Measurements from ENCODE around the gene CCNH. TPM values are rescaled to one million over a fixed set of nuclear protein-coding genes. Genes with fewer than 3 reads are reported as not detected.
A peak's percentile ranks its signal among the peaks of the same experiment; 100 is the strongest.

CCNH gene
- total RNA-seq = 28.6 TPM
- long read RNA-seq, transcript CCNH-201 (9 exons, 1,378 nt) = major isoform, 23 of 44 reads
- long read RNA-seq, partial matches to known transcripts = 4 of 44 reads
- long read RNA-seq, other reads (novel, unspliced or antisense) = 13 of 44 reads

DNA sequence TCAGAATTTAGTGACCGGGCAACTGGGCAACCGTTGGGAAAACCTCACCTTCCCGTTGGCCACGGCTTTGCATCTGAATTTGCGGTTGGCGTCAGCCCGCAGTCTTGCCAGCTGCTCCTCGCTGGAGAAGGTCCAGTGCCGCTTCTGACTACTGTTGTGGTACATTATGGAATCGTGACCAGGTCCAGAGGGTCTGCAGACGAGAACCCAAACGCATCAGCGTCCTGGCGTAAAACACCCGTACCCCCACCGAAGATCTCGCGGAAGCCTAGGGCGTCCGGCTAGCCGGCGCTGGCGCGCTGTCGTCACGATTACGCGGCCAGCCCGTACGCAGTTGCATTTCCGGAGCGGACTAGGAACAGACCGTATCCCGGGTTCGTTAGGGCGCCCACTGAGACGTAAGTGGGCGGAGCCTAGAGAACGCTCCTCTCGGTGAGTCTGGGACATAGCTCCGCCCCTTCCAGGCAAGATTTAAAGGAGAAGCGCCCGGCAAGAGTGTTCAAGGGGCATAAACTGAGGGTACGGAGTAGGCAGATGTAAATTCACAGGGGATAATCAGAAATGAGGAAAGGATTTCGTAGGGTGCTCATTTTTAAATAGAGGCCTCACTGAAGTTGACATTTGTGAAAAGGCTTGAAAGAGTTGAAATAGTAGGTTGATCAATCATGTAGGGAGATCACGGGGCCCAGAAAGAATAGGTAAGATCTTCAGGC is at the start of gene CCNH:
Gene CCNH, minus strand, starts transcription at position 301 of the 713 bp plus-strand sequence. Its CDS starts 136 bp downstream, at position 165.
- peak; percentile 99 for DNase-seq (ENCODE audit: low spot score)
- intact Hi-C loops (cut with DNase I) = loop anchor here (1.0 kb wide), 1 partner anchor 145 kb away; the partner anchor contains the start of gene RASA1

DNA sequence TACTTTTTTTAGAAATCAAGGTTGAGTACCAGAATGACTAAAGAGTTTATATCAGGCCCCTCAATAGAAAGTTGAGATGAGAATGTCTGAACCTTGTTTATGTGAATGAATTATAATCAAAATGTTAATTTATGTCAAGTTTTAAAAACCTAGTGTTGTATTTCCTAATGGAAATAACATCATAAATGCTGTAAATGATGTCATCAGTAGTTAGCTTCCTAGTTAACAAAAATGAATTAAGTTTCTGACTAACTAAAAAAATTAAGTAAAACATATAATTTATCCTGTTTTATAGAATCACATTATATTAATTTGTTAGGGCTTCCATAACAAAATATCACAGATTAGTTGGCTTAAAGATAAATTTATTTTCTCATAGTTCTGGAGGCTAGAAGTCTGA is 45.0 kb upstream of the CCNH start:
- intact Hi-C loops (cut with DNase I) = no loop called here

DNA sequence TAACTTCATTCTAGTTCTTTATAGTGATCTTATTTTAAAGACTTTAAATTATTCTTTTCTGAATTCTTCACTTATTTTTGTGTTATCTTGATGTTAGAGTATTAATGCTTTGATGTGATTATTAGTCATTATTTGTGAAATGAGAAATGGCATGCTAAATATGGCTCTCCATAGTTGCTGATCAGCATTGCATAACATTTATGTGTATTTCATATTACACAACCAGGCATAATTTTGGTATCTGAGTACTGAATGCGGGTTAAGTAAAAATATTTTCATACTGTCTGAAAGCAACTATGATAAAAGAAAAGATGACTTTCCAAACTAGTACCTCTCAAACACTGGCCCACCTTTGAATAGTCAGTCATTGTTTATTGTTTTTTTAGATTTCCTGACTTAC is 41.1 kb upstream of the CCNH start:
- no peak for DNase-seq (ENCODE audit: low spot score)
- intact Hi-C loops (cut with DNase I) = no loop called here

More for the DNA sequence above, 45.0 kb upstream of the CCNH start:
- no peak for DNase-seq (ENCODE audit: low spot score)

DNA sequence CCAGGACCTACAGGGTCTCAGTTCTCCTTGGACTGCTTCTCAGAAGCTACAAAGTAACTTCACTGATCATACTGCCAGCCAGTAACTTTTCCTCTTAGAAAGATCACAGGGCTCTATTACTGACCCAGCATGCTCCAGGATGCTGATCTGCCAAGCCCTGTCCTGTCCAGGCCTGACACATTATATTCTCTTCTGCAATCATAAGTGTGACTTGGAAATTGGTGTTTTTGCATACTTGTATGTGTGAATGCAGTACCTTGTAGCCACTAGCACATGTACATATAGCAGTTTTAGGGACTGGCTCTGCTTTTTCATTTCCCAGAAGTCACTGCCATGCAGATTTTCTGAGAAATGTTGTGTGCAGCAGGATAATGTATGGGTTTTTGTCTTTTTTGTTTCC is 40.1 kb upstream of the CCNH start:
- DNase-seq (ENCODE audit: low spot score) = no peak
- intact Hi-C loops (cut with DNase I) = no loop called here

DNA sequence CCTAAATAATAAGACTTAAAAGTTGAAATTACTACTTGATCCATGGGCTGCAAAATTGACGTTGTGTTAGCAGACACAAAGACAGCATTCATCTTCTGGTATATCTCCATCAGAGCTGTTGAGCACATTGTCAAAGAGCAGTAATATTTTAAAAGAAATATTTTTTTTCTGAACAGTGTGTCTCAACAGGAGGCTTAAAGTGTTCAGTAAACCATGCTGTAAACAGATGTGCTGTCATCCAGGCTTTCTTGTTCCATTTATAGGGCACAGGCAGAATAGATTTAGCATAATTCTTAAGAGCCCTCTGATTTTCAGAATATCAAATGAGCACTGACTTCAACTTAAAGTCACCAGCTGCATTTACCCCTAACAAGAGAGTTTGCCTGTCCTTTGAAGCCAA is 29.7 kb upstream of the CCNH start:
- no peak for DNase-seq (ENCODE audit: low spot score)
- intact Hi-C loops (cut with DNase I) = no loop called here

DNA sequence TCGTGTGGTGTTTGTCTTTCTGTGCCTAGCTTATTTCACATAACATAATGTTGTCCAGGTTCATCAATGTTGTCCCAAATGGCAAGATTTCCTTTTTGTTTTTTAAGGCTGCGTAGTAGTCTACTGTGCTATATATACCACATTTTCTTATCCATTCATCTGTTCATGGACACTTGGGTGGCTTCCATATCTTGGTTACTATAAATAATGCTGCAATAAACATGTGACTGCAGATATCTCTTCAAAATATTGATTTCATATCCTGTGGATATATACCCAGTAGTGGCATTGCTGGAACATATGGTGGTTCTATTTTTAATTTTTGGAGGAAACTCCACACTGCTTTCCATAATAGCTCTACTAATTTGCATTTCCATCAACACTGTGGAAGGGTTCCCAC is 25.5 kb upstream of the CCNH start:
- intact Hi-C loops (cut with DNase I) = no loop called here

DNA sequence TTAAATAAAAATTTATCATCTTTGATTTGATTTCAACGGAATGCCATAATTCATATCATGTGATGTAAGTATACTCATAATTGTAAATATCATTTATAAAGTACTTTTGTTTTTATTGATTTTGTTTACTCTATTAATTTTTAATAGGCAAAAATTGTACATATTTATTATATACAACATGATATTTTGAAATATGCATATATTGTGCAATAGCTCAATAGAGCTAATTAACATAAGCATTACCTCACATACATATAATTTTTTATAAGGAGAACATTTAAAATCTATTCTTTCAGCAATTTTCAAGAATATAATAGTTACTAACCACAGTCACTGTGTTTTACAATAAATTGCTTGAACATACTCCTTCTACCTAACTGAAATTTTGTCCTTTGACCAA is 25.0 kb upstream of the CCNH start:
- intact Hi-C loops (cut with DNase I) = no loop called here

More for the DNA sequence above, 25.5 kb upstream of the CCNH start:
- no peak for DNase-seq (ENCODE audit: low spot score)

DNA sequence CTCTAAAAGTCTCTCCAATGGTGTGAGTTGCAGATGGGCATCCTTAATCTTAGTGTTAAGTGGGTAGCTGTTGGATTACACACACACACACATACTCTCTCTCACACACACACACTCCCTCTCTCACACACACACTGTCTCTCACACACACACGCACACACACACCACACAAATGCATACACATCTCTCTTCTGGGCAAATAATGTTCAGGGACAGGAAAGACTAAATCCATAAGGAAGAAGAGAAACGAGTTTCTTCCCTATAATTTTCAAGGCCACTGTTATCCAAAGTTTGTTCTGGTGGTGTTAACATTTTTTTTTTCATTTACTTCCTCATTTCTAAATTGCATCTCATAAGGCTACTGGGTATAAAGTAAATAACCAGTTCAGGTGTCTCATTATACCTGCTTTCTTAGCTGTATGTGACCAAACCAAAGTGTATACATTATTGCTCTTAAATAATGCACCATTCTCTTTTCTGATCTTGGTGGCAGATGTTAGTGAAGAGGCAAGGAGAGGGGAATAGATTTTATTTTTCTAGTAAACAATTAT is 22.5 kb upstream of the CCNH start:
- intact Hi-C loops (cut with DNase I) = no loop called here
- DNase-seq (ENCODE audit: low spot score) = no peak

More for the DNA sequence above, 25.0 kb upstream of the CCNH start:
- DNase-seq (ENCODE audit: low spot score) = no peak

DNA sequence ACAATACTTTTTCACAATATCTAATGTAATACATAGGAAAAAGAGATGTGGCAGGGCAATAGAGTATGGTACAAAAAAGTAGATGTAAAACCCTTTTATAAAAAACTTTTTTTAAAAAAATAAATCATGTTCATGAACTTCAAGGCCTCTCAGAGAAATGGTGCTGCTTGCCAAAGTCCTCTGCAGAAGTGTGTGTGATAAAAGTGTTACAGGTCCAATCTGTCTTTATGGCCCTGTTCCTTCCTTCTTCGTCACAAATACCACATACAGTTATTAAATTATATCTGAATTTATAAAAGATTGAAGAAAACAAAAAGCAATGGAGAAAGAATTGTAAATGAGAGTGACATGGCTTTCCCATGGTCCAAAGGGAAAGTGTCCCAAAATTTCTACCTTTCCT is 21.7 kb upstream of the CCNH start:
- intact Hi-C loops (cut with DNase I) = no loop called here
- DNase-seq (ENCODE audit: low spot score) = no peak

DNA sequence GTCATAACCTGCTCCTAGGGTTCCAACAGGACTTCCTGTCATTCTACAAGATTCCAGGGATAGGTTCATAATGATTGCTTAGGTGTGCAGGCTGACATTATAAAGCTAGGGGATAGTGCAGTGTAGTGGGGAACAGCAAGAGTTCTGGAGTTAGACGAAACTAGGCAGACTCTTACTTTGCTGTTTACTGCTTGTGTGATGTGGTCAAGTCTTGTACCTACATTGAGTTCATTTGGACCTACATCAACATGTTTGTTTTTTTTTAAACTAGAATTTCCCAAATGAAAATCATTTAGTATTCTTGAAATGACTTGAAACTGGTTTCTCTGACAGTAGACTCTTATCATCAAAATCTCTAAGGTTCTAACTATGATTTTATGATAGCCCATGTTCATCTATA is 21.2 kb upstream of the CCNH start:
- intact Hi-C loops (cut with DNase I) = no loop called here
- DNase-seq (ENCODE audit: low spot score) = no peak

DNA sequence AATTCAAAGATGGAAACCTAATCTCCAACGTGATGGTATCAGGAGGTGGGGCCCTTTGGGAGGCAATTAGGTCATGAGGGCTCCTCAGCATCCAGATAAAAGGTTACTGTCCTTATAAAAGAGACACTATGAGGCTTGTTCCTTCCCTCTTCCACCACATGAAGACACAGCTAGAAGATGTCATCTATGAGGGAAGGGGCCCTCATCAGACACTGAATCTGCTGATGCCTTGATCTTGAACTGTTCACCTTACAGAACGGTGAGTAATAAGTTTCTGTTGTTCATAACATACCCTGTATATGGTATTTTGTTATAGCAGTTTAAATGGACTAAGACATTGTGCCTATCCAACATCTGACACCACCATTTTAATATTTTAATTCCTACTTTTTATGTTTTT is 19.7 kb upstream of the CCNH start:
- intact Hi-C loops (cut with DNase I) = no loop called here
- no peak for DNase-seq (ENCODE audit: low spot score)

DNA sequence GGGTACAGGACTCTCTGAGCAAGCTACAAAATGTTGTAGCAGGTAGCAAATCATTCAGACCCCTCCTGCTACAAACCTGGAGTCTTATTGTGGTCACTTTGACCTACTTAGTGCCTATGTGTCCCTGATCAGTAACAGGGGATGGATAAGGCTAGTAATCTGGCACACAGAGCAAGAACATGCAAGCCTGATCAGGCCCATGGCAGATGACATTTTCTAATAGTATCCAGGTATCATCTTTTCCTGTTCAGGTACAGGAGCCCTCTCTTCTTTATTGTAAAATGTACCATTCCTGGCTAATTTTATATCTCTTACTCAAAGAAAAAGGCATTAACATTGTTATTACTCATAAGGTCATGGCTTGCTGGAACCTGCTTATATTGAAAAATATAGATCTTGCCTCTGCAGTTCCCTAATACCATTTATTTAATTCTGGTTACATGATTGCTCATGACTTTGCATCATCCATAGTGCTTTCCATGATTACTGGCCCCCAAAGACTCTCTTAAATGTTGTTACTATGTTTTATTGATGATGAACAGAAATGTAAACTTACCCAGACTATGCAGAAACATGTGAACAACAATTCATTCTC is 18.2 kb upstream of the CCNH start:
- DNase-seq (ENCODE audit: low spot score) = no peak
- intact Hi-C loops (cut with DNase I) = no loop called here

DNA sequence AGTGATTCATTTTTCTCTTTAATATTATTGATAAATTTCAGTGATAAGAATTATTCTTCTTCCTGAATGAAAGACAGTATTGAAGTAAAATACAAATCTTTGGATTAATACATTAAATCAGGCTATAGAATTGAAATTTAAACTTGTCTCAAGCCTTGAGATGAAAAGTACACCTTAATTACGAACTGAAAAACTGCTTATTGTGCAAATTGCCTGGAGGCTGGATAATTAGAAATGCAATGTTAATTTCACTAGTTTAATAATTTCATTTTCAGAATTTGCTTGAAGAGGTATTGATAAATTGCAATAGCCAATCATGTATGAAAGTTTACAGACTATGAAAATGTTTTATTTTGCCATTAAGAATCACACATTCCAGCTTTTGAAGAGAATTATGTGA is 11.0 kb upstream of the CCNH start:
- no peak for DNase-seq (ENCODE audit: low spot score)
- intact Hi-C loops (cut with DNase I) = loop anchor here (10.0 kb wide), 1 partner anchor 1261 kb away; no protein-coding TSS in a partner anchor

DNA sequence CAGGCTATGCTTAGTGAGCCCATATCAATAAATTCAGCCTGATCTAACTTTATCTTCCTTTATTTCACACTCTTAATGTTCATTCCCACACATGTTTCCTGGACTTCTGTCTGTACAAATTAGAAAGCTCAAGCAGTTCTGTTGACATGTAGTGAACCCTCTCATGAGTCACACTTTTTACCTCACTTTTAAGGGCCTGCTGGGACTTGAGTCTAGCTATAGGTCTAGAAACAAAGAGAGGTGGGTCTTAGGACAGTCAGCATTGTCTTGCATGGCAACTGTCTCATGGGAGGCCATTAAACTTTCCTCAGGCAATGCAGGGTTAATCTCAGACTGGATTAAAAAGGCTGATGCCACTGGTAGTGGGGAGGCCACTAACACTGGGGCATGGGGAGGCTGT is 8.6 kb upstream of the CCNH start:
- intact Hi-C loops (cut with DNase I) = loop anchor here (10.0 kb wide), 1 partner anchor 1263 kb away; no protein-coding TSS in a partner anchor
- DNase-seq (ENCODE audit: low spot score) = no peak

DNA sequence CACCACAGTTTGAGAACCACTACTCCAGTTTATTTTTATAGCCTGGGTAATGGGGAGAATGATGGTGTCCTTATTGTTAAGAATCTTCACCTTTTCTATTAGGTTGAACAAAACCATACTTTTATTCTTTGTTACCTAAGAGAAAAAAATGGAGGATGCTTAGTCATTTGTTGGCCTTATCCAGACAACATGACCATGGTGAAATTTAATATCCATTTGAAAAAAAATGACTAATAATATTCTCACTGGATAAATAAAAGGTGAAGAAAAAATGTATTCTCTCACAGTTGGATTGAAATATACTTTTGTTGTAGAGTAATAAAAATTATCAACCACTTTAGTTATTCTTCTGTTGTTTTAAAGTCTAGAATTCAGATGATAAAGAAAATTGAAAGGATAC is 5.8 kb upstream of the CCNH start:
- intact Hi-C loops (cut with DNase I) = no loop called here

DNA sequence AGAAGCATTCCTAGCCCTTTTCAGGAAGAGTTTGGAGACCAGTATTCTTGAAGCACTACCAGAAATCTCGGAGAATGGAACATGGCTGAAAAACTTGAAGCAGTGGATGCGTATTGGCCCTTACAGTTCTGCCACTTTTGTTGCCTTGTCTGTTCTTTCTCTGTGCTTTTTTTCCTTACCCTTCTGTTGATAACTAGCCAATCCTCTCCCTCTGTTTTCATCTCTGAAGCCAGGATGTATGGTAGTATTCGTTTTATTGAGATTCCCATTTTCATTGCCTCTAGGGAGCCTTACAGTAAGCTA is 564 bp upstream of the CCNH start:
- no peak for DNase-seq (ENCODE audit: low spot score)
- intact Hi-C loops (cut with DNase I) = no loop called here

More for the DNA sequence above, 5.8 kb upstream of the CCNH start:
- DNase-seq (ENCODE audit: low spot score) = no peak

DNA sequence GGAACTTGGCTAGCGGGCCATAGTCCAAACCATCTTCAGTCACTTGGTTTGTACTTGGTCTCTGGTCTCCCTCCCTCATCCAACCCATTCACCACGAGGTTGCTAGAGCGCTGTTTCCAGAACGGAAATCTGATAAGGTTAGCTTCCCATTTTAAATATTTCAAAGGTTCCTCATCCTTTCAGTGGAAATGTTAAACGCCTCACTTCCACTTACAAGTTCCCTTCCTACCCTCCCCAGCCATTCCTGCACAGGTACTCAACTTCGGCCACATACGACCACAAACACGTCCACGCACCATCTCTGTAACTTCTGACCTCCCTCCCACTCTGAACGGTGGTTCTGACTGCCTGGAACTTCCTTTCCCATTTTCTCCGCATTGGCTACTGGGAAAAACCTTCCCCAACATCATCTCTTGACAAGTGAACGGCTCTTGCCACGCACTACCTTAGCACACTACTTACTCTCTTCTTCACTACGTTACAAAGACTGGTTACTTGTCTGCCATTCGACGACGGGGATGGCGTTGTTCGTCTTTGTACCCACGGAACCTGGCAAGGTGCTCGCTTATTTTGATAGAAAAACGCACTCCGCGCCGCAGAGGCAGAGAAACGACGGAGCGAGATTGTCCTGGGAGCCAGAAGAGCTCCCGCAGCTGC is 629 bp downstream of the CCNH start:
- DNase-seq (ENCODE audit: low spot score) = no peak
- intact Hi-C loops (cut with DNase I) = loop anchor here (1.0 kb wide), 1 partner anchor 145 kb away; the partner anchor contains the start of gene RASA1

DNA sequence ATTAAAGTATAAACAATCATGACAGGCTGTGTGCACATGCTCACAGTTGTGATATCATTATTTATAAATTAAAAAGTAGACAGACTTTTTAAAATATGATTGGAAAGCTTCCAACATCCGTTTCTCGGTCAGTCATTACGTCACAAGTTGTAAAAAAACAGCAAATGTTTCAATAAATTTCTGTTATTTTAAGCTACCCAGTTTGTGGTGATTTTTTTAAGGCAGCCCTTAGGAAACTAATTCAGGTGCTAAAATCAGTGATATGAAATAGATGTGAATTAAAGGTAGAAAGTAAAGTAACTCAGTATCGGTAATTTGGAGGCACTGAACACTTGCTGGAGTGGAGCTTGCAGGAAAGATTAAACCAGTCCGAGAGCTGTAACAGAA is 1.2 kb downstream of the CCNH start:
- intact Hi-C loops (cut with DNase I) = no loop called here
- DNase-seq (ENCODE audit: low spot score) = no peak

DNA sequence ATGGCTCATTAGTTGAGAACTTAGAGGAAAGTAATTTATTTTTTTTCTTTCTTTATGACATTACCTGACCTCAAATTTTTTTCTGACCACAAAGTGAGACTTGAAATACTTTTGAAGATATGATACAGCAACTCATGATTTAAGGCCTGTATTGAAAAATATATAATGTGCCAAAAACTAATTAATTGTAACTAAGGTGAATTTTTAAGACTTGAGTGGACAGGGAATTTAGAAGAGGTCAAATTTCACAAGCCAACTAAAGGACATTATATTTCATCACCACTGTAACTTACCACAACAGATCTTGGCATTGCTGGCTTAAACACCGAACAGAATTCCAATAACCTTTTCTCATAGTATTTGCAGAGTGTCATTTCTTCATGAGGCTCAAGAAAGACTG is 1.8 kb downstream of the CCNH start:
- no peak for DNase-seq (ENCODE audit: low spot score)
- intact Hi-C loops (cut with DNase I) = no loop called here

DNA sequence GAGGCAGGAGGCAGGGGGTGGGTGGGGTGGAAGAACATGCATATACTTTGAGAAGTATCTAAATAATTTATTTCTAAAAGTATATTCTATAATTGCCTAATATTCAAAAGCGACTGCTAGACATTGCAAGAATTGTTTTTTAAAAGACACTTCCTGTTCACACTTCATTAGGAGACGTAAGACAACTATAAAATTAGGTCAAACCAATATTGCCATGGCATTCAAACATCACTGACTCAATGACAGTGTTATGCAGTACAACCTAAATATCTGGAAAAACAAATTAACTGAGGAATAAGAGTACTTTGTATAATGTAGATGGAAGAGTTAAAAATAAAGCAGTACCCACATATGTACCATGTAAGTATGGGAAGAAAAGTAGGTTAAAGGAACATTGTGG is 4.5 kb downstream of the CCNH start:
- intact Hi-C loops (cut with DNase I) = no loop called here

More for the DNA sequence above, 4.5 kb downstream of the CCNH start:
- no peak for DNase-seq (ENCODE audit: low spot score)
